ENCODE data around the gene ERP44.

GRCh38 chr9:99973455-99973854 lies 125.3 kb downstream of the ERP44 start:
- TF ChIP-seq CTCF (IDR thresholded peaks at IDR 0.05; ENCODE audit: borderline replicate concordance, extremely low read depth, low read length, poor library complexity, severe bottlenecking), result no peak
- no peak for TF ChIP-seq EZH2 (IDR thresholded peaks at IDR 0.05; ENCODE audit: borderline replicate concordance, low read depth, low read length, severe bottlenecking)
